Measurements from ENCODE around the gene GSX1.
"Not testable (repeated sequence)": the region's sequence is repeated elsewhere in the genome, so short reads cannot be mapped to it uniquely, and the experiment has no call there.

The GSX1 gene

DNA sequence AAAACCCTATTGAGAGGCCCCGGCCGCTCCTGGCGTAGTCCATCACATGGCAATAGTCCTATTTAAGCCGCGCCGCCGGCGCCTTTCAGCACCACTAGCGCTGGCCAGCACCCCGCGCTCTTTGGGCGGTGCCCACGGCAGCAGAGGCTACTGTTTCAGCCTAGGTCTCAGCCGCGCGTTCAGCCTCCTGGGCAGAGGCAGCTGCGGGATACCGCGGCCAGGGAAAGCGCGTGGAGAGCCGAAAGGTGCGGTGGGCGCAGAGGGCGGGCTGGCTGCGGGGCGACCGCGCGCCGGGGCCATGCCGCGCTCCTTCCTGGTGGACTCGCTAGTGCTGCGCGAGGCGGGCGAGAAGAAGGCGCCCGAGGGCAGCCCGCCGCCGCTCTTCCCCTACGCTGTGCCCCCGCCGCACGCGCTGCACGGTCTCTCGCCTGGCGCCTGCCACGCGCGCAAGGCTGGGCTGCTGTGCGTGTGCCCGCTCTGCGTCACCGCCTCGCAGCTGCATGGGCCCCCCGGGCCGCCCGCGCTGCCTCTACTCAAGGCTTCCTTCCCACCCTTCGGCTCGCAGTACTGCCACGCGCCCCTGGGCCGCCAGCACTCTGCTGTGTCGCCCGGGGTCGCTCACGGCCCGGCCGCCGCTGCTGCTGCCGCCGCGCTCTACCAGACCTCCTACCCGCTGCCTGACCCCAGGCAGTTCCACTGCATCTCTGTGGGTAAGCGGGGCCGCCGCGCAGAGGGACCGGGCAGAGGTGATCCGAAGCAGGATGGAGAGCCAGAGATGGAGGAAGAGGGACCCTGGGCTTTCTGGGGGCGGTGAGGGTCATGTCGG, at the start of gene GSX1:
GSX1 (plus strand) TSS at position 91 of the 826 bp plus-strand sequence; CDS start at position 299, 208 bp downstream.
- no peaks in the 10 kb centered on the region for H3K36me3 Mint-ChIP-seq (ENCODE audit: low read depth)
- no peak within 1 kb of the TSS for H3K27ac Mint-ChIP-seq
- peaks cover 86% of the 10 kb centered on the region for H3K27me3 Mint-ChIP-seq

DNA sequence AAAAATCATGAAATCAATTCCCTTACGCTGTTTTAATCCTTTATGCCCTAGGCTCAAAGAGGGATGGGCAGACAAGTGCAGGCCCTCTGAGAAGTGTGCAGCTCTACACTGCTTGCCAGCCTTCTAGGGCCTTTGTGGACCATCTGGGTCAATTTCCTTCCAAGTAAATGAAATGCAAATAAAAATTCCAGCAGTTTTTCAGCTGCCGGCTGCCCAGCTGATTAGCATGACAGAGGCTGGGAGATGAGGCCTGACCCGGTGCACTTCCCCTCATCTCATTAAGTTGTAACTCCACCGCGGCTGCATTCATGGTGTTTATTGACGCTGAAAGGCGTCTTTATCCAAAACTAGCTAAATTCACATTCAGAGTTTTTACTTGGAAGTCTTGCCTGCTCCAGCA, 47.5 kb upstream of the GSX1 start:
- Mint-ChIP-seq H3K27ac (no peak overlapping the region), H3K4me1 (ENCODE audit: low read depth) (no peaks in the 10 kb centered on the region), H3K36me3 (ENCODE audit: low read depth) (no peaks in the 10 kb centered on the region), H3K9me3 (no peaks in the 10 kb centered on the region), H3K27me3 (peaks cover 20% of the 10 kb centered on the region), H3K4me3 (no peak overlapping the region)

More for the DNA sequence above, at the start of gene GSX1:
- peaks cover 33% of the 10 kb centered on the region for H3K4me1 Mint-ChIP-seq (ENCODE audit: low read depth)
- H3K9me3 Mint-ChIP-seq = no peaks in the 10 kb centered on the region
- peak within 1 kb of the TSS; percentile 82 for H3K4me3 Mint-ChIP-seq

DNA sequence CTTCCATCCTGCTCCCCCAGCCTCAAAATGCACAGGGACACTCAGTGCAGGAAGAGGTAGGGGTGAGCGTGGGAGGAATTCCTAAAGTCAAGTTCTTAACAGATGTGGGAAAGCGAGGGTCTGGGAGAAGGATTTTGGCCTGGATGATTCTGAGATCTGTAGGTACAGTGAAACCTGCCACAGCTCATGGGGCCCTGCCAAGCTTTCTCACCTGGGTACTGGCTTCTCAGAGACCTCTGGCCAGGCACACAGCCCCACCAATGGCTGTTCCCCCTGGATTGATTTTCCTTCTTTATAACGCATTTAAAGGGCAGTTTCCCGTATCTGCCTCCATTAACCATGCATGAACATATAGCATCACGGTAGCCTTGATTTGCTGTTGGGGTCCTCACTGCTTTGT, 47.0 kb upstream of the GSX1 start:
- Mint-ChIP-seq H3K27me3 (peaks cover 20% of the 10 kb centered on the region), H3K27ac (no peak overlapping the region), H3K36me3 (ENCODE audit: low read depth) (no peaks in the 10 kb centered on the region), H3K4me3 (no peak overlapping the region), H3K4me1 (ENCODE audit: low read depth) (no peaks in the 10 kb centered on the region), H3K9me3 (no peaks in the 10 kb centered on the region)

DNA sequence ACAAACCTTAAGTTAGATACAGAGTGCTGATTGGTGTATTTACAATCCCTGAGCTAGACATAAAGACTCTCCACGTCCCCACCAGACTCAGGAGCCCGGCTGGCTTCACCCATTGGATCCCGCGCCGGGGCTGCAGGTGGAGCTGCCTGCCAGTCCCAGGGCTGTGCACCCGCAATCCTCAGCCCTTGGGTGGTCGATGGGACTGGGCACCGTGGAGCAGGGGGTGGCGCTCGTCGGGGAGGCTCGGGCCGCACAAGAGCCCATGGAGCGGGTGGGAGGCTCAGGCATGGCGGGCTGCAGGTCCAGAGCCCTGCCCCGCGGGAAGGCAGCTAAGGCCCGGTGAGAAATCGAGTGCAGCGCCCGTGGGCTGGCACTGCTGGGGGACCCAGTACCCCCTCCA, 44.1 kb upstream of the GSX1 start:
- not testable (repeated sequence) for H3K36me3 Mint-ChIP-seq (ENCODE audit: low read depth); H3K4me3 Mint-ChIP-seq; H3K4me1 Mint-ChIP-seq (ENCODE audit: low read depth); H3K9me3 Mint-ChIP-seq; H3K27ac Mint-ChIP-seq
- peaks cover 21% of the 10 kb centered on the region for H3K27me3 Mint-ChIP-seq

DNA sequence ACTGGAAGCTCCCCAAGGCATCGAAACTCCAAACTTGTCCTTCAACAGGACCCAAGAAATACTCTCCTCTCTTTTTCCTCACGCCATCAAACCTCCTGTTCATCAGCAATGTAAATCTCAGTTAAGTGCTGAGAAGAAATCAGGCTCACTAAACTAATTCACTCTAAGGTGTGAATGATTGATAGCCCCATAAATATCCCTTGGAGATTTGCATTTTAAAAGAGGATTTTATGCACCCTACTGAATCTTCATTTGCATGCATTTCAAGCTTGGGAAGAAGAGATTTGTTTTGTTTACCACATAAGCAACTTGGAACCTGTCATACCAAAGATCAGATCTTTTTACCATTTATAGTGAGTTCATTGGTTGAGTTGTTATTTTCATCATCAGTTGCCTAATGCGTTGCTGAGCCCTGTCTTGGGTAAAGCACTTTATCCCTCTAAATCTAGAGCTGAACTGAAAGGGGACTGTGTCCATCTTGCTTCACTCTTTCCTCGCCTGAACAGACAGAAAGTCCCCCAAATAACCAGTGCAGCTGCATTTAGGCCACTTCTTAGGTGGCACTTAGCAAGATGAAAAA, 40.2 kb upstream of the GSX1 start:
- Mint-ChIP-seq H3K27me3 (peaks cover 25% of the 10 kb centered on the region), H3K4me3 (no peak overlapping the region), H3K27ac (no peak overlapping the region), H3K9me3 (peaks cover 11% of the 10 kb centered on the region), H3K4me1 (ENCODE audit: low read depth) (no peaks in the 10 kb centered on the region), H3K36me3 (ENCODE audit: low read depth) (no peaks in the 10 kb centered on the region)

DNA sequence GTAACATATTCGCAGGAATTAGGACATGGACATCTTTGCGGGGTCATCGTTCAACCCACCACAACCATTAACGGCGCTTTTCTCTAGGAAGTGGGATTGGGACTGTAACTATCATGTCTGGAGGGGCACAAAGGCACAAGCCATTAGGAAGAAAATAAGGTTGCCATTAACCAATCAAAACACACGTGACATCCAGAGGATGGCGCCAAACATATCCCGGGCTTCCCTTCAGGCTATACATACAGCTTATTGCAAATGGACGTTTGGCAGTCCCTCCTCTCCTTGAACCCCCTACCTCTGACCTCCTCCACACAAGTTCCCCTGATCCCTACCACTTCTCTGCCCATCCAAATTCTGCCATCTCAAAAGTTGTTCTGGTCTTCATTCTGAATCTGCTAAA, 26.6 kb upstream of the GSX1 start:
- Mint-ChIP-seq H3K4me1 (ENCODE audit: low read depth) (no peaks in the 10 kb centered on the region), H3K9me3 (no peaks in the 10 kb centered on the region), H3K36me3 (ENCODE audit: low read depth) (no peaks in the 10 kb centered on the region), H3K27me3 (peaks cover 39% of the 10 kb centered on the region), H3K27ac (no peak overlapping the region), H3K4me3 (no peak overlapping the region)

DNA sequence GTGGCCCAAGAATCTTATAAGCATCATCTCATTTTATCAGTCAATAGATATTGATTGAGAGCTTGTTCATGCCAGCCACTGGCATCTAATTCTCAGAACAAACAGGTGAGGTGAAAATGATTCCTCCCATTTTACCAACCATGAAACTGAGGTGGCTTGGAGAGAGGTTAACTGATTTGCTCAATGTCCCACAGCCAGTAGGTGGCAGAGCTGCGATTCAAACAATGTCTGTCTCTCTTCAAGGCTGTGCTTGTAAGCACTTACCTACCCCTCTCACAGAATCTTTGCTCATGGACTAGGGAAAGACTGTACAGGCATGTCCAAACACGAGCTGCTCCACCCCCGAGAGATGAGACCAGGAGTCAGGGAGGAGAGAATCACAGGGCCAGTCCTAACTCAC, 21.5 kb upstream of the GSX1 start:
- no peaks in the 10 kb centered on the region for H3K4me1 Mint-ChIP-seq (ENCODE audit: low read depth)
- H3K27ac Mint-ChIP-seq = no peak overlapping the region
- no peaks in the 10 kb centered on the region for H3K9me3 Mint-ChIP-seq
- H3K27me3 Mint-ChIP-seq = peaks cover 33% of the 10 kb centered on the region
- H3K36me3 Mint-ChIP-seq (ENCODE audit: low read depth) = no peaks in the 10 kb centered on the region
- no peak overlapping the region for H3K4me3 Mint-ChIP-seq

DNA sequence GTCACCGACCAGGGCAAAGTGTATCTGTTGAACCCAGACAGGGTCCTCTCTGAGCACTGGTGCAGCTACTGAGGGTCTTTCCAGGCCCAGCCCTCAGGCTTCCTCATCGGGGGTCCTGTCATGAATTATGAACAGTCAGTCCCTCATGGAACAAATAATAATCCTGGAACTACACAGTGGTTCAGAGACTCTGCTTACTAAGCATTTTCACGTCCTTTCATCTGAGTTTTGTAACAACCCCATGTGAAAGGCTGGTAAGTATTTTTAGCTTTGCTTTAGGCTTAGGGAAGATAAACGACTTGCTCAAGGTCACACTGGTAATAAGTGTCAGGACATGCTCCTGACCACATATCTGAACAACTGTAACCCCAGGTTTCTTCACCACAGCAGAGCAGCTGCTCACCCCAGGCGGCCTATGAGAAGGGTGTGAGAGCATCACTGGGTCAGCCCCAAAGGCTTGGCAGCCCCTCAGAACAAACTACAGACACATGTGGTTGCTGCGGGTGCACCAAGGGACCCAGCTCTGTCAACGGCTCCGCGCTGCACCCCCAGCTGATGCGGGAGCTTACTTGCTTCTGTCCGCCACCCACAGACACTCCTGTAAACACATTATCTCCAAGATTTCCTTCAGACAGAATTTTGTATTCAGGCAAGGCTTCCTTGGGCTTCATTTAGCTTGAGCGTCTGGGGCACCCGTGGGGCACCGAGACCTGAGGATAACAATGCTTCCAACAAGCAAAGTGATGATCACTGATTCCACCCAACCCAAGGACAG, 19.4 kb upstream of the GSX1 start:
- Mint-ChIP-seq H3K4me1 (ENCODE audit: low read depth) (no peaks in the 10 kb centered on the region), H3K27me3 (peaks cover 46% of the 10 kb centered on the region), H3K27ac (no peak overlapping the region), H3K36me3 (ENCODE audit: low read depth) (no peaks in the 10 kb centered on the region), H3K4me3 (no peak overlapping the region), H3K9me3 (no peaks in the 10 kb centered on the region)

DNA sequence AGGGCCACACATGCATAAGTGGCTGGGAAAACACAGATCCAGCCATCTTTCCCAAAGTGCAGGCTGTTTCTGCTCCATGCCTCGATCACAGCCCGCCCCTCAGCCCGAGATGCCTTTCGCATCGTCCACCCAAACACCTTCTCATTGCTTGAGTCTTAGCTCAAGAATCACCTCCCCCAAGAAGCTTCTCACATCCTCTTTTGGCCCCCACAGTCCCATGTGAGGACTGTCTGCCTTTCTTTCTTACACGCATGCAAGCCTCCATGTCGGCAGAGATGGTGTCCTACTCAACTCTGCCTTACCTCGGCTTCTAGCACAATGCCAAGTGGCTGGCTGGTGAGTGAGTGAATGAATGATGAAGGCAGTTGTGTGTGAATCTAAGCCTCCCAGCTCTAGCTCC, 18.1 kb upstream of the GSX1 start:
- no peak overlapping the region for H3K27ac Mint-ChIP-seq
- H3K36me3 Mint-ChIP-seq (ENCODE audit: low read depth) = no peaks in the 10 kb centered on the region
- H3K4me1 Mint-ChIP-seq (ENCODE audit: low read depth) = no peaks in the 10 kb centered on the region
- peaks cover 47% of the 10 kb centered on the region for H3K27me3 Mint-ChIP-seq
- no peak overlapping the region for H3K4me3 Mint-ChIP-seq
- no peaks in the 10 kb centered on the region for H3K9me3 Mint-ChIP-seq

DNA sequence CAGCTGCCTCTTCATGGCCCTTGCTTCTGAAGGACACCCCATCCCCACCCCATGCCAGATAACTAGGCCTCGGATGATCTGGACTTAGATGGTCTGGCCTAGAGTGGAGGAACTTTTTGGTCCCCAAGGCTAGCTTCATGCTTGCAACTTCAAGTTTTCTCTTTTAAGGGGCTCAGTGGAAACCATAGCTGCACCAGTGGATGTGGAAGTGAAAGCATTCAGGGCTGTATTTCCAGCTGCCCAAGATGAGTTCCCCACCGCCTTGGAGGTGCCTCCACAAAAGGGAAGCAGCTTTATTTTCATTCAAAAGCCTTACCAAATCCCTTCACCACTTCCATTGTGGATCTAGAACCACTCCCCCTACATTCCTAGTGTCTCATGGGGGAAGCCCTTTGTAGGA, 17.6 kb upstream of the GSX1 start:
- peaks cover 47% of the 10 kb centered on the region for H3K27me3 Mint-ChIP-seq
- no peak overlapping the region for H3K27ac Mint-ChIP-seq
- H3K9me3 Mint-ChIP-seq = no peaks in the 10 kb centered on the region
- H3K4me3 Mint-ChIP-seq = no peak overlapping the region
- H3K4me1 Mint-ChIP-seq (ENCODE audit: low read depth) = no peaks in the 10 kb centered on the region
- no peaks in the 10 kb centered on the region for H3K36me3 Mint-ChIP-seq (ENCODE audit: low read depth)

DNA sequence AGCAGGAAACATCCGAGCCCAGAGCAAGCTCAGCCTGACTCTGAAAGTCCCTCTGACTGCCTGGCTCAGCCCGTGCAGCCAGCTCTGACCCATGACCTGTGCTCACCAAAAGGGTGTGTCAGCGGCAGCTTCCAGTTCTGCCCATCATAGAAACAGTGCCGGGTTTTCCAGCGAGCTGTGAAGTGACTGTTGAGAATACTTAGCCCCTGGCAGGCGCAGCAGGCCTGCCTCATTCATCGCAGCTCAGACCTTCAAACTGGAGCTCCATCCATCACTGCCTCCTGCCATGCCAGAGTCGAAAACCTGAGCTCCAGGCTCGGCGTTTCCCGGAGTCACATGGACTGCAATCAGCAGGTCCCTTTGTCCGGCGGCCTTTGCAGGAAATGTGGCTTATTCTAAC, 16.3 kb upstream of the GSX1 start:
- H3K4me3 Mint-ChIP-seq = no peak overlapping the region
- no peaks in the 10 kb centered on the region for H3K36me3 Mint-ChIP-seq (ENCODE audit: low read depth)
- peaks cover 47% of the 10 kb centered on the region for H3K27me3 Mint-ChIP-seq
- H3K27ac Mint-ChIP-seq = no peak overlapping the region
- H3K4me1 Mint-ChIP-seq (ENCODE audit: low read depth) = no peaks in the 10 kb centered on the region
- H3K9me3 Mint-ChIP-seq = no peaks in the 10 kb centered on the region

DNA sequence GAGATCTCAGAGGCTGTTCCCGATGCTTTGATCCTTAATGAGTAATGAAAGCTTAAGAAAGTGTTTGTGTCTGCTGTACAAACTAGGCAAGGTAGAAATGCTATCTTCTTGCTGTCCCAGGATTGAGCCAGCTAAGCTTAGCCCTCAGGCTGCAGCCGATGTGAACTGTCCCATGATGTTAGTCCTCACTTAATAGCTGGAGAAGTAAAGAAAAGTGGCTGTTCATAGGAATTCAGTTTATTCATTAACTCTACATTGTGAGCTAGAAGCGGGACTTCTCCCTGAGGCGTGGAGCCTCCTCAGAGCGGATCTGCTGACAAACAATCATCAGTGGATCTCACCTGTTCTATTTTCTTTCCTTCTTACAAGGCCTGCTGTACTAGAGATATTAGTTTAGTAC, 10.1 kb upstream of the GSX1 start:
- Mint-ChIP-seq H3K4me1 (ENCODE audit: low read depth) (no peaks in the 10 kb centered on the region), H3K4me3 (no peak overlapping the region), H3K27me3 (peaks cover 67% of the 10 kb centered on the region), H3K27ac (no peak overlapping the region), H3K36me3 (ENCODE audit: low read depth) (no peaks in the 10 kb centered on the region), H3K9me3 (no peaks in the 10 kb centered on the region)

DNA sequence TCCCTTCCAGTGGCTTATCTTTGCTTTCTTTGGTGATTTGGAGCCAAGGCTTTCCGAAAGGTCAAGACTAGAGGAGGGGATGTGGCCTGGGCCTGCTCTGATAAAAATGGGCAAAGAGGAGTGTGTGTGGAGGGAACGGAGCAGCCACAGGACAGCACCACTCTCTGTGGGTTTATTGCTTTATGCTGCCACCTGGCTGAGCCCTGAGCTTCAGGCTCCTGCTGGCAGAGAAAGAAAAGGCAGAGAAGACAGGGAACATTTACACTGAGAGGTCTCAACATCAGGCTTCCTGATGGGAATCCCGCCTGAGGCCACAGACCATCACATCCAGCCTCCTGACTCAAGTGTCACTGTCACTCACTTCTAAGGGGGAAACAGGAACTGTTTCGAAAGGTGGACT, 9.2 kb upstream of the GSX1 start:
- Mint-ChIP-seq H3K9me3 (no peaks in the 10 kb centered on the region), H3K27me3 (peaks cover 67% of the 10 kb centered on the region), H3K4me1 (ENCODE audit: low read depth) (no peaks in the 10 kb centered on the region), H3K36me3 (ENCODE audit: low read depth) (no peaks in the 10 kb centered on the region), H3K4me3 (no peak overlapping the region), H3K27ac (no peak overlapping the region)

DNA sequence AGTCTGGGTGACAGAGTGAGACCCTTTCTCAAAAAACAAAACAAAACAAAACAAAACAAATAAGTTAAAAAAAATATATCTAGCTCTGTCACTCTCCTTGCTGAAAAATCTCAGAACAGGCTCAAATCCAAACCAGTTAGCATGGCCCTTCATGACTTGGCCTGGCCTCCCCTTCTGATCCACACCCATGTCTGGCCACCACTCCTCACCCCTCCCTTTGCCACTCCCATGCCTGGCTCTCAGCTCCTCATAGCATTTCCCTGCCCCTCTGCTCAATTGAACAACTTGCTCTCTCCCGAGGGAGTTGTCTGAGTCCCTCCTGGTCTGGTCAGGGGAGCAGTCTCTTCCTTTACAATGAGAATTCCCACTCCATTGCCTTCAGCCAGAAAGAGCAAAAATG, 4.0 kb upstream of the GSX1 start:
- H3K36me3 Mint-ChIP-seq (ENCODE audit: low read depth) = no peaks in the 10 kb centered on the region
- peaks cover 77% of the 10 kb centered on the region for H3K27me3 Mint-ChIP-seq
- no peak overlapping the region for H3K27ac Mint-ChIP-seq
- H3K4me3 Mint-ChIP-seq = no peak overlapping the region
- H3K4me1 Mint-ChIP-seq (ENCODE audit: low read depth) = peaks cover 30% of the 10 kb centered on the region
- H3K9me3 Mint-ChIP-seq = no peaks in the 10 kb centered on the region

DNA sequence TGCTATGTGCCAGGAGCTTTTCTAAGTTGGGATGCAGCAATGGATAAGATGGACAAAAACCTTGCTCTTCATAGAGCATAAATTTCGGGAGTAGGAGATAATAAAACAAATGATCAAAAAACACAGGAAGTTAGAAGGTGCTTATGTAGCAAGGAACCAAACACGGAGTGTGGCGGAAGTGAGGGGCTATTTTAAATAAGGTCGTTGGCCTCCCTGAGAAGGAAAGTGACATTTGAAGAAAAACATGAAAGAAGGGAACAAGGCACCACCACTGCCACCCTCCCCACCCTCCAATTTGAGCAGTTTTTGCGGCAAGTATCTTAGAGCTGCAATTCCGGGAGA, 3.2 kb upstream of the GSX1 start:
- Mint-ChIP-seq H3K9me3 (no peaks in the 10 kb centered on the region), H3K27ac (no peak overlapping the region), H3K27me3 (peaks cover 76% of the 10 kb centered on the region), H3K4me3 (peak overlapping the region; percentile 64), H3K4me1 (ENCODE audit: low read depth) (peaks cover 33% of the 10 kb centered on the region), H3K36me3 (ENCODE audit: low read depth) (no peaks in the 10 kb centered on the region)

Measured in stimulated activated naive CD8-positive, alpha-beta T cell treated with anti-CD3 and anti-CD28 coated beads, Interleukin-15, Interleukin-2, amounts not matched to agents 100 ng/mL and 50 ng/mL, for 24 hours (primary cell).